ENCODE results near the gene PCDH15. TPM values are rescaled to one million over a fixed set of nuclear protein-coding genes. Genes with fewer than 3 reads are reported as not detected.

The PCDH15 gene
- total RNA-seq, 1 experiment from 2014 or later: not detected

GRCh38 chr10:54833029-54833428 is 32.0 kb upstream of the PCDH15 start:
- BruUV-seq (replicated peaks): no TSS peak
- Mint-ChIP-seq H3K9me3 (ENCODE audit: low read depth, unreplicated experiment) (no peaks in the 10 kb centered on the region), H3K27ac (ENCODE audit: unreplicated experiment) (no peak overlapping the region), H3K36me3 (ENCODE audit: insufficient read depth, unreplicated experiment) (no peaks in the 10 kb centered on the region), H3K4me1 (ENCODE audit: low read depth, unreplicated experiment) (no peaks in the 10 kb centered on the region), H3K4me3 (ENCODE audit: low read depth, unreplicated experiment) (no peak overlapping the region), H3K27me3 (ENCODE audit: unreplicated experiment) (no peaks in the 10 kb centered on the region)
- no peak for DNase-seq
- CTCF ChIA-PET: no interaction called here
- TF ChIP-seq CTCF (IDR thresholded peaks at IDR 0.05; ENCODE audit: unreplicated experiment): no peak
- intact Hi-C loops (cut with micrococcal nuclease; ENCODE audit: unreplicated experiment): no loop called here

GRCh38 chr10:54826994-54827560 is 26.0 kb upstream of the PCDH15 start:
- no peaks in the 10 kb centered on the region for H3K36me3 Mint-ChIP-seq (ENCODE audit: insufficient read depth, unreplicated experiment)
- no peaks in the 10 kb centered on the region for H3K9me3 Mint-ChIP-seq (ENCODE audit: low read depth, unreplicated experiment)
- TF ChIP-seq CTCF (IDR thresholded peaks at IDR 0.05; ENCODE audit: unreplicated experiment): no peak
- H3K27ac Mint-ChIP-seq (ENCODE audit: unreplicated experiment): no peak overlapping the region
- CTCF ChIA-PET: no interaction called here
- H3K4me3 Mint-ChIP-seq (ENCODE audit: low read depth, unreplicated experiment): no peak overlapping the region
- no peaks in the 10 kb centered on the region for H3K4me1 Mint-ChIP-seq (ENCODE audit: low read depth, unreplicated experiment)
- no peak for DNase-seq
- intact Hi-C loops (cut with micrococcal nuclease; ENCODE audit: unreplicated experiment): no loop called here
- no TSS peak for BruUV-seq (replicated peaks)
- H3K27me3 Mint-ChIP-seq (ENCODE audit: unreplicated experiment): no peaks in the 10 kb centered on the region

GRCh38 chr10:54815583-54815982 is 14.6 kb upstream of the PCDH15 start:
- Mint-ChIP-seq H3K36me3 (ENCODE audit: insufficient read depth, unreplicated experiment) (no peaks in the 10 kb centered on the region), H3K27ac (ENCODE audit: unreplicated experiment) (no peak overlapping the region), H3K9me3 (ENCODE audit: low read depth, unreplicated experiment) (peaks cover 4% of the 10 kb centered on the region), H3K4me1 (ENCODE audit: low read depth, unreplicated experiment) (peaks cover 9% of the 10 kb centered on the region), H3K27me3 (ENCODE audit: unreplicated experiment) (no peaks in the 10 kb centered on the region), H3K4me3 (ENCODE audit: low read depth, unreplicated experiment) (no peak overlapping the region)
- CTCF ChIA-PET: no interaction called here
- DNase-seq: no peak
- intact Hi-C loops (cut with micrococcal nuclease; ENCODE audit: unreplicated experiment): no loop called here
- no TSS peak for BruUV-seq (replicated peaks)
- TF ChIP-seq CTCF (IDR thresholded peaks at IDR 0.05; ENCODE audit: unreplicated experiment): no peak

- CTCF ChIA-PET: interaction anchor here (0.5 to 0.6 kb wide), 2 partner anchors 10 to 40 kb away, joined by 3 read pairs; no protein-coding TSS in a partner anchor
- Mint-ChIP-seq H3K27ac (ENCODE audit: unreplicated experiment) (no peak overlapping the region), H3K27me3 (ENCODE audit: unreplicated experiment) (no peaks in the 10 kb centered on the region), H3K4me3 (ENCODE audit: low read depth, unreplicated experiment) (no peak overlapping the region), H3K36me3 (ENCODE audit: insufficient read depth, unreplicated experiment) (no peaks in the 10 kb centered on the region), H3K9me3 (ENCODE audit: low read depth, unreplicated experiment) (peaks cover 4% of the 10 kb centered on the region), H3K4me1 (ENCODE audit: low read depth, unreplicated experiment) (peaks cover 3% of the 10 kb centered on the region)
- no peak for DNase-seq
- BruUV-seq (replicated peaks): no TSS peak
- TF ChIP-seq CTCF (IDR thresholded peaks at IDR 0.05; ENCODE audit: unreplicated experiment): no peak
- intact Hi-C loops (cut with micrococcal nuclease; ENCODE audit: unreplicated experiment): loop anchor here (10.0 kb wide), 2 partner anchors 394 to 436 kb away; no protein-coding TSS in a partner anchor
Observed at GRCh38 chr10:54808186-54808935, 7.3 kb upstream of the PCDH15 start.

All from Calu3 (cell line).